SW 1271 (cell line): Measurements from ENCODE around the gene HASPIN.
"Not testable (repeated sequence)": the region's sequence is repeated elsewhere in the genome, so short reads cannot be mapped to it uniquely, and the experiment has no call there.

Experiments
- DNase-seq, 2 experiments: peaks; one replicate each; lab custom pipeline; 2025; lab: John Stamatoyannopoulos, UW

HASPIN gene

DNA sequence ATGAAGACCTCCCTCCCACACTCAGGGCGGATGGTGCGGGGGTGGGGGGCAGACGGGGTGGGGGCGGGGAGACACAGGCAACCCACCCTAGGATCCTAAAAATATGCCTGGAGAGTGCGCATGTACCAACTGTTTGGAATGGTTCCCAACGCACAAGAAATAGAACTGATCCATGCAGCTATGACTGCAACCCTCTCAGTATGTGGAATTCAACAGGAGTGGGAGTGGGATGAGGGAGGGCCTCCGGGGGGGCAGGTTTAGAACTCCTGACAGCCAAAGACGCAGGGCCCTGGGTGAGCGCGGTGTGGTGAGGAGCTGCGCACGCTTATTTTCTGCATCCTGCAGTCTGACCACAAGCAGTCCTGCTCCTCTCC is 26.6 kb upstream of the HASPIN start:
- no peak for DNase-seq

DNA sequence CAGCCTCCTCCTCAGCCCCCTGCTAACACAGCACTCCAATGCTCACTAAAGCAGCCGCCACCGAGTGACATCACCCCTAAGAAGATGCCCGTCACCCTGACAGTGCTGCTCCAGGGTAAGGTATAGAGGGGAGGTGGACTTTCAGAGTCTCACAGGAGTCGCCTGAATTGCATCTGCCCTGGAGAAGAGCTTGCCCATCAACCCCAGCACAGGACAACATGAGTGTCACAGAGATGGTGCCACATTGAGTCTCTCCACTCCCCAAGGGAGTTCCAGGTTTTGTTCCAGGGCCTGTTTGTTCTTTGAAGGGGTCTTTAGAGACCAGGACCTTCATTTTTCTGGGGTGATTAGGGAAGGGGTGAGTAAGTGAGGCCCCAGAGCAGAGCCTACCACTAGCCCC is 25.6 kb upstream of the HASPIN start:
- DNase-seq: no peak

DNA sequence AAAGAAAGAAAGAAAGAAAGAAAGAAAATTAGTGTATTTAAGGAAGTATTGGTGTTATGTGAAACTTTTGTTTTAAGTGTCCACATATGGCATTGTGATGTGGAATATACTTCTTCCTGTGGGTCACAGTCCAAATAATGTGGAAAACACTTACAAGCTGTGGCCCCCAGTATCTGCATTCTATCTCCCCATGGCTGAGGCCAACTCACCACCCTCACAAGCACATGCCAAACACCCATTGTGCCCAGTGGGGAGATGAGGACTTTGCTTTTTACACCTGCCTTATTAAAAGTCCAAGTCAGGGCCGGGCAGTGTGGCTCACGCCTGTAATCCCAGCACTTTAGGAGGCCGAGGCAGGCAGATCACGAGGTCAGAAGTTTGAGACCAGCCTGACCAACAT is 23.8 kb upstream of the HASPIN start:
- no peak for DNase-seq

DNA sequence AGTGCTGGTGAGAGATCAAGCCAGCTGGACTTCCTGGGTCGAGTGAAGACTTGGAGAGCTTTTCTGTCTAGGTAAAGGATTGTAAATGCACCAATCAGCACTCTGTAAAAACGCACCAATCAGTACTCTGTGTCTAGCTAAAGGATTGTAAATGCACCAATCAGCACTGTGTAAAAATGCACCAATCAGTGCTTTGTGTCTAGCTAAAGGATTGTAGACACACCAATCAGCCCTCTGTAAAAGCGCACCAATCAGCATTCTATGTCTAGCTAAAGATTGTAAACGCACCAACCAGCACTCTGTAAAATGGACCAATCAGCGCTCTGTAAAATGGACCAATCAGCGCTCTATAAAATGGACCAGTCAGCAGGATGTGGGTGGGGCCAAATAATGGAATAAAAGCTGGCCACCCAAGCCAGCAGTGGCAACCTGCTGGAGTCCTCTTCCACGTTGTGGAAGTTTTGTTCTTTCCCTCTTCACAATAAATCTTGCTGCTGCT is 21.6 kb upstream of the HASPIN start:
- not testable (repeated sequence) for DNase-seq

DNA sequence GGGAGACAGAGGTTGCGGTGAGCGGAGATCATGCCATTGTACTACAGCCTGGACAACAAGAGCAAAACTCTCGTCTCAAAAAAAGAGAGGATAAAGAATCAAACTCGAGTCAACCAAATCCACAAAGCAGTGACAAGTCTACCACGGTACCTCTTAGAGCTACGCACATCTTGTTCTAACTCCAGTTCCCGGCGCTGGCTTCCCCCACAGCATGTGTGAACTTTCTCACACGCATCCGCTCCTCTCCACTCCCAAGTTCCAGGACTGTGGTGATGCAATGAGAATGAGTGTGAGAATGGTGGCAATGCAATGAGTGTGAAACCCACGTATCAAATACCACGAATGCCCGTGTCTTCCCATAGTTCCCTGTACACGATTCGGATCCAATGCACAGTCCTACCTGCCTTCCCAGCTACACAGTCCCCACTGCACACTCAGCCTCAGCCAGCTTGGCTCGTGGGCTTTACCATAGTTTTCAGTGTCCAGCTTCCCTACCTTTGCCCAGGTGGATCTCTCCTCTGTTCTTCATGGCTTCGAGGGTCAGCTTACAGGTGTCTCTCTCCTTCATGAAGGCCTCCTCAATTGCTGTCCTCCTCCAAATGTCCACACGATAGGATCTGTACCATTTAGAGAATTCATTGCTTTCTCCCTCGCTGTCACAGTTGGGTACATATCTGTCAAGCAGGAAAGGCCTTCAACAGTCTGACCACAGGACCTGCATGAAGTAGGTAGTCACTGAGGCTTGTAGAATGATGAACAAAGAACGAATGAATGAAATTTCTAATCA is 18.6 kb upstream of the HASPIN start:
- DNase-seq: no peak

DNA sequence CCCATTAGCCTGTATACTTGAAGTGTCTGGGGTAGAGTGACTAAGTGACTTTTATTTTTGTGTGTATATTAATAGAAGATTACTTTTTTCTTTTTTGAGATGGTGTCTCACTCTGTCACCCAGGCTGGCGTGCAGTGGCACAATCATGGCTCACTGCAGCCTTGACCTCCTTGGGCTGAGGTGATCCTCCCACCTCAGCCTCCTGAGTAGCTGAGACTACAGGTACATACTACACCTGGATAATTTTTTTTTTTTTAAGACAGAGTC is 18.1 kb upstream of the HASPIN start:
- not testable (repeated sequence) for DNase-seq

DNA sequence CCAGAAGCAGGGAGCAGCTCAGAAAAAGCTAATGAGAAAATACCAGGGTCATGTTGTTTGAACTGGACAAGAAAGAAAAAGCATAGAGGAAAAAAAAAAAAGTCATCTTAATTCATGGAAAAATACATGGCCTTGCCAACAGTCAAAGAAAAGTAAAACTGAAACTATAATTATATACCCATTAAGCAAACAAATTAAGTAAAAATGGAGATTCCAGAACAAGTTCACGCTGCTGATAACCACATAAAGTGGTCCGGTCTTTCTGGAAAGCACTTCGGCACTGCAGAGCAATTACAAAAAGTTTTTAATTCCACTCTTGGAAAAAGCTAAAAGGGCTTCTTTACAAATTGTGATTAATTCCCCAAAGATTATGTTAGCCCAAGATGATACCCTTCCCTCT is 15.3 kb upstream of the HASPIN start:
- no peak for DNase-seq

DNA sequence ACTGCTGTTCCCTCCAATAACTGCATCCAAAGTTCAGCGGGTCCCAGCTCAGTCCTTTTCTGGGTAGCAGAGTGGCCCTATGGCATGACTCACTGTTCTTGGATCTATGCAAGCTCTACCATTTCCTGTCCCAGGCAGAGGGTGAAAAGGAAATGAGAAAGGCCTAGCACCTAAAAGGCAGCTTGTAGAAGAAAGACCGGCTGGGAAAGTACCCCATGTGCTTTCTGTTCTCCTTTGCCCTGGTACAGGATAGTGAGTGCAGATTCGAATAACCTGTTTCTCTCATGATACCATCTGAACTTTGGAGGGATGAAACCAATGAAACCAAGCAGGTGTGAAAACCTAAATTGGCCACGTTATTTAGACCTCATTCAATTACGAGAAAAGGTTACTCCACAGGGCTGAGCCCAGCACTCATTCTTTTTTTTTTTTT is 12.7 kb upstream of the HASPIN start:
- DNase-seq: peak in 1 of 2 experiments; percentile 26

DNA sequence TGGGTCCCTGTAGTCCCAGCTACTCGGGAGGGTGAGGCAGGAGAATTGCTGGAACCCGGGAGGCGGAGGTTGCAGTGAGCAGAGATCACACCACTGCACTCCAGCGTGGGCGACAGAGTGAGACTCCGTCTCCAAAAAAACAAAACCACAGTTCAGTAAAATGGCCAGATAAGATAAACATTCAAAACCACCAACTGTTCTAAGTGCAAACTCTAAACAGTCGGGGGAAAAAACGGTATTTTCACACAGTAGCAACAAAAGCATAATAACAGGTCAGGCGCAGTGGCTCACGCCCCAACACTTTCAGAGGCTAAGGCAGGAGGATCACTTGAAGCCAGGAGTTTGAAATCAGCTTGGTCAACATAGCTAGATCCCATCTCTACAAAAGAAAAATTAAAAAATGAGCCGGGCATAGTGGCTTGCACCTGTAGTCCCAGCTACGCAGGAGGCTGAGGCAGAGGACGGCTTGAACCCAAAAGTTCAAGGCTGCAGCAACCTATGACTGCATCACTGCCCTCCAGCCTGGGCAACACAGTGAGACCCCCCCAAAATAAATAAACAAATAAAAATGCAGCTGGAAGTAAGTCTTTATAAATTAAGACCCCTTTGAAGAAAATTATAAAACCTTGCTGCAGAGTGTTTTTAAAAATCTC is 10.8 kb upstream of the HASPIN start:
- no peak for DNase-seq

DNA sequence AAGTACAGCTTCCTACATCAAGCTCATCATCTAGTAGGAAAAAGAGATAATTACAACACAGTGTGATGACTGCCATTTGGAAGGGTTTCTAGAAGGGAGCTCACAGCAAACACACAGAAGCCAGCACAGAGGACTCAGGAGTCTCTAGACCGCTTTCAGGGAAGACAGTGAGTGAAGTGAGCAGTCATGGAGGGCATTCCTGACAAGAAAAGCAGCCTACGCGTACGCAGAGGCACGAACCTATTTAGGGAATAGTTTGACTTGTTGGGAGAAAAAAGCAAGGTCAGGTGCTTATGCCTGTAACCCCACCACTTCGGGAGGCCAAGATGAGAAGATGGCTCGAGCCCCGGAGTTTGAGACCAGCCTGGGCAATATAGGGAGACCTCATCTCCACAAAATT is 8.4 kb upstream of the HASPIN start:
- DNase-seq: no peak

DNA sequence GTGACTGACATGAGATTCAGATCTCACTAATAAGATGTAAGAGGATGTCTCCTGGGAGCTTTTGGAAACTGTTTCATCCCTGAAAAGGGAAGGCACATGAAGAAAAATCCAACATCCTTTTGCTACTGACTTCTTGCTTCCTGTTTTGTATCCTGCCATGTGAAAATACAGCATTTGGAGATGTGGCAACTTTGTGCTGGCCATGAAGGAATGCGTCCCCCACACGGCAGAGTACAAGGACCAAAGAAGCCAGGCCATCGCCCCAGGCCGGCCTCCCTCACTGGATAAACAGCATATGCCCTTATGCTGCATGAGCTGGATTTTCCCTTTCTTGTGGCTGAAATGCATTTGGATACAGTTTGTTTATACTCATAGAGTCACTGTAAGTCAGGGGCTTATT is 5.5 kb upstream of the HASPIN start:
- DNase-seq: no peak

DNA sequence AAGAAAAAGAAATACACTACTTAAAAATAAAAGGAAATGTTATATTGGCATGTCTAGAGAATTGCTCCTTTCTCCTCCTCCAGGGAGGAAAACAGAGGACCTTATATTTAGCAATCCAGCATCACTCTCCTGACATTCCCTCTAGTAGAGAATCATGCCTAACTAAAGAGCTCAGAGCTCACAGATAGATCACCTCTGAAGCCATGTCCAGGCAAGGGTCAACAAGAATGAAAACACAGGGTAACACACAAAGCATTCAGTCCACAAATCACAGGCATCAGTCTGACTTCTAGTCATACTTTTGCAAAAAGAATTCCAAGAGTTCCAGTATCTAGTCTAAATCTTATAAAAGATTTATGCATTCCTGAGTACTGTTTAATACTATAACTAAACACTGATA is 4.4 kb upstream of the HASPIN start:
- DNase-seq: no peak

DNA sequence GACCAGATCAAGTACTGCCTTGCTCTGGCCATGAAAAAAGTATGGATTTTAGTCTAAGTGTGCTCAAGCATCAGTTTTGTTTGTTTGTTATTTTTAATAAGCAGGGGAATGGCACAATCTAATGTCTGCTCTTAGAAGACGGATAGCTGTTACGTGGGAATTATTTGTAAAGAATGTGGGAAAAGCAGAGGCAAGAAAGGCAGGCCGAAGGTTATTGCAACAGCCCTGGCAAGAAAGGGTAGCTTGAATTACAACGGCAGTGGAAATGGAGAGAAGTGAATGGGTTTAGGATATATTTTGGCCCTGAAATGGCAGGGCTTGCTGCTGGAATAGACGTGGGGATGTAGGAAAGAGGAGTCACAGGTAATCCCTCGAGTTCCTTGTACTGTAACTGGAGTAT is 987 bp upstream of the HASPIN start:
- DNase-seq: no peak

DNA sequence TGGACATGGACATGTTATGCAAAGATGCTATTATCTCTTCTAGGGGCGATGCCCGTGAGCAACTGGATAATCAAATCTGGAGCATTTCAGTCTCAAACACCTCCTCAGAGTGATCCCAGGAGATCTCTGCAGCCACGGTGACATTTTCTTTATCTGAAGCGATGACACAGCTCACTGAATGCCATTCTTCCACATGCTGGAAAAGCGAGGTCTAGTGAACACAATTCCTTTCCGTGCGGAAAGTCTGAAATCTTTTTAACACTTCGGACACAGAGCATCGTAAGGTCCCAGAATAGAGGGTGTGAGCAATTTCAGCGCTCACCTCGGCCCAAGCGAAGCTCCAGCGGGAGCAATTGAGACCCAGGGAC is 531 bp upstream of the HASPIN start:
- DNase-seq: no peak

DNA sequence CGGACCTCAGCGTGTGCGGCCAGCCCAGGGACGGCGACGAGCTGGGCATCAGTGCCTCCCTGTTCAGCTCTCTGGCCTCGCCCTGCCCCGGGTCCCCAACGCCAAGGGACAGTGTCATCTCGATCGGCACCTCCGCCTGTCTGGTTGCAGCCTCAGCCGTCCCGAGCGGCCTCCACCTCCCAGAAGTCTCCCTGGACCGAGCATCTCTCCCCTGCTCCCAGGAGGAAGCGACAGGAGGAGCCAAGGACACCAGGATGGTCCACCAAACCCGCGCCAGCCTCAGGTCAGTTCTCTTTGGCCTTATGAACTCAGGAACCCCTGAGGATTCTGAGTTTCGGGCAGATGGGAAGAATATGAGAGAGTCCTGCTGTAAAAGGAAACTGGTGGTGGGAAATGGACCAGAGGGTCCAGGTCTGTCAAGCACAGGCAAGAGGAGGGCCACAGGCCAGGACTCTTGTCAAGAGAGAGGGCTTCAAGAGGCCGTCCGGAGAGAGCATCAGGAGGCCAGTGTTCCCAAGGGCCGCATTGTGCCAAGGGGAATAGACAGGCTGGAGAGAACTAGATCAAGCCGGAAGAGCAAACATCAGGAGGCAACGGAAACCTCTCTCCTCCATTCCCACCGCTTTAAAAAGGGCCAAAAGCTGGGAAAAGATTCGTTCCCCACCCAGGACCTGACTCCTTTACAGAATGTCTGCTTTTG is 825 bp downstream of the HASPIN start:
- no peak for DNase-seq

DNA sequence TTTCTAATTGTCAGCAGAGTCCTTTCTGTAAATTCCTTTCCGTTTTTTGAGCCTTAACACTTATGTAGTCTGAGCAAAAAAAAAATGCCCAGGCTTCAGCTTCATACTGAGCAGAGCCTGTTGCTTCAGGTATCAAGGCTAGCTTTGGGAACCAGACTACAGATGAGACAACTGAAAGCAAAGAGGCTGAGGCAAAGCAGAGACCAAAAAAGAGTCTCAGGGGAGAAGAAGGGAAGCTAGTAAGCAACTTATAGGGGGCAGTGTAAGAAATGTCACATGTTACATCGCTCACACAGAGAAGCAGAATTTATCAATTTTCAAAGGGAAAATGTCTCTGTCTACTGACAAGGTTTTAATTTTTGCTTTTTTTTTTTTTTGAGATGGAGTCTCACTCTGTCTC is 3.3 kb downstream of the HASPIN start:
- no peak for DNase-seq

DNA sequence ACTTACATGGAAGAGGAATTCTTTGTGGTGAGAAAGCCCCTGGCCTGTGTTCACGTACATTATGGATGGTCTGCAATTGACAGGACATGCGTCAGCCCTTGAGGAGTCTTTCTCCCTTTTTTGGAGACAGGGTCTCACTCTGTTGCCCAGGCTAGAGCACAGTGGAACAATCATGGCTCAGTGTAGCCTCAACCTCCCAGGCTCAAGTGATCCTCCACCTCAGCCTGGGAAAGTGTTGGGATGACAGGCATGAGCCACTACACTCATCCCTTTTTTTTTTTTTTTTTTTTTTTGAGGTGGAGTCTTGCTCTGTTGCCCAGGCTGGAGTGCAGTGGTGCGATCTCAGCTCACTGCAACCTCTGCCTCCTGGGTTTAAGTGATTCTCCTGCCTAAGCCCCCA is 4.4 kb downstream of the HASPIN start:
- not testable (repeated sequence) for DNase-seq

DNA sequence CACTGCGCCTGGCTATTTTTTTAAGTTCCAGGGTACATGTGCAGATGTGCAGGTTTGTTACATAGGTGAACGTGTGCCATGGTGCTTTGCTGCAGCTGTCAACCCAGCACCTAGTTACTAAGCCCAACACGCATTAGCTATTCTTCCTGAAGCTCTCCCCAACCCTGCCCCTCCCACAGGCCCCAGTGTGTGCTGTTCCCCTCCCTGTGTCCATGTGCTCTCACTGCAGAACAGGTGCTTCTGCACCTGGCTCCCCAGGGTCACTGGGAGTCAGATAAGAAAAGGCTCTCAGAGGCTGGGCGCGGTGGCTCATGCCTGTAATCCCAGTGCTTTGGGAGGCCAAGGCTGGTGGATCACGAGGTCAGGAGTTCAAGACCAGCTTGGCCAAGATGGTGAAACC is 6.2 kb downstream of the HASPIN start:
- no peak for DNase-seq

DNA sequence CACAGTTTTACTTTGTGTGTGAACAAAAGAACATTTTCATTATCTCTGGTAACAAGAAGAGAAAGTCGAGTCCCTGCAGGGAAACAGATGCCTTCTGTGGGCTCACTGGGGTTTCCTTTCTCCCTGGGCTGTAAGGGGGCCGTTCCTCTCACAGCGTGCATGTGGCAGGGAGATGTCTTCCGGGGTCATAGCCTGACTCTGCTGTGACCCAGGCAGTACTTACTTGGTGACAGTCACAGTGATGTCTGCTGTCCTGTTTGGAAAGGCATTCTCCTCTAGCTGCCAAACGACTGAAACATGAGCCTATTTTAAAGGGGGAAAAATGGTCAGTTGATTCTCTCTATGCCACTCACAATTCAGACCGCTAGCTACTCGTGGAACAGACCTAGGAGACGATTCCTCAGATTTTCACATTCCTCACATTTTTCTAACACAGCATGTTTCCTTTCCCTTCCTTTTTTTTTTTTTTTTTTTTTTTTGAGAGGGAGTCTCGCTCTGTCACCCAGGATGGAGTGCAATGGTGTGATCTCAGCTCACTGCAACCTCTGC is 7.3 kb downstream of the HASPIN start:
- DNase-seq: no peak

DNA sequence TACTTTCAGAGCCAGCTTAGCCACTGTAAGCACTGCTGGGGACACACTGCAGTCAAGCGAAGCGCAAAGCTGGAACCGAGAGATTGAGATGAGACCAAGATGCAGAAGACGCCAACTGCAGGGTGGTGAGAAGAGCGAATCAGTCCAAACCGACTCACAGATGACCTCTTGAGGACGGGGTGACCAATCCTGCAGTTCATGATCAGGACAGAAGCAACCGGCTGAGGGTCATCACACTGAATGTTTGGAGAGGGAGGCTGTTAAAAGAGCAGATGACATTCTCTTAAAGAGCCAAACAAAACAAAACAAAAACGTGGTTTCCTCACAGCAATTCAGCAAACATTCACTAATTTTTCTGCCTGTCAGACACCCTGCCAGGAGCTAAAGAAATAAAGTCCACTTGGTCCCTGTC is 8.5 kb downstream of the HASPIN start:
- DNase-seq: no peak

DNA sequence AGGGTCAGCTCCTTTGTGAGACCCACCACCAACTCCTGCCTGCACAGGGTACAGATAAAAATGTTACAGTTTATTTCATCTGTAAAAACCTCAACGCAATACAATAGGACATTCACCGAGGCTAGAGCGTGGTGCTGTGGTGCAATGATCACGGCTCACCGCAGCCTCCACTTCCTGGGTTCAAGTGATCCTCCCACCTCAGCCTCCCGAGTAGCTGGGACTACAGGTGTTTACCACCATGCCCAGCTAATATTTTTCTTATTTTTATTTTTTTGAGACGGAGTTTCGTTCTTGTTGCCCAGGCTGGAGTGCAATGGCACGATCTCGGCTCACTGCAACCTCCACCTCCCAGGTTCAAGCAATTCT is 11.2 kb downstream of the HASPIN start:
- not testable (repeated sequence) for DNase-seq

DNA sequence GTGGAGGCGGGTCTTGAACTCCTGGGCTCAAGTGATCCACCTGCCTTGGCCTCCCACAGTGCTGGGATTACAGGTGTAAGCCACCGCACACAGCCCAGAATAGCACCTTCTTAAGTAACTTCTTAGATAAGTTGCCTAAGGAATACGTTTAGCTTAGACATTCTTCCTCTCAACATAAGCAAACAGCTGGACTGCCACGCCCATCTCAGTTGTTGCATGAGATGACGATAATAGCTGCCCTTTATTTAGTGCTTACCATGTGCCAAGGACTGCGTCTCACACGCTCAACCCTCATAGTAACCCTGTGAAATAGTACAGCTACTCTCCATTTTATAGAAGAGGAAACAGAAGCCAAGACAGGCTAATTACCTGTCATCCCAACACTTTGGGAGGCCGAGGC is 11.8 kb downstream of the HASPIN start:
- DNase-seq: no peak
